GM18951 (cell line): ENCODE results near the gene NLK.
"Not testable (repeated sequence)": the region's sequence is repeated elsewhere in the genome, so short reads cannot be mapped to it uniquely, and the experiment has no call there.

ENCODE experiments used
- POLR2A ChIP-seq: IDR thresholded peaks from 4 replicates; pipeline ENCODE4 v1.6.1; 2011; ENCODE audit warnings: mild to moderate bottlenecking; ENCODE audit not compliant: insufficient read length, insufficient read depth; ENCODE audit errors: extremely low read depth
- in situ Hi-C: fragments of 300-500 bp; cut with MboI; formaldehyde crosslinking; loops from one replicate; pipeline ENCODE4 v1.12.0; 2022; ENCODE audit warnings: low sequenced_read_pairs, mixed read lengths, inconsistent platforms; ENCODE audit not compliant: unreplicated experiment

NLK gene

DNA sequence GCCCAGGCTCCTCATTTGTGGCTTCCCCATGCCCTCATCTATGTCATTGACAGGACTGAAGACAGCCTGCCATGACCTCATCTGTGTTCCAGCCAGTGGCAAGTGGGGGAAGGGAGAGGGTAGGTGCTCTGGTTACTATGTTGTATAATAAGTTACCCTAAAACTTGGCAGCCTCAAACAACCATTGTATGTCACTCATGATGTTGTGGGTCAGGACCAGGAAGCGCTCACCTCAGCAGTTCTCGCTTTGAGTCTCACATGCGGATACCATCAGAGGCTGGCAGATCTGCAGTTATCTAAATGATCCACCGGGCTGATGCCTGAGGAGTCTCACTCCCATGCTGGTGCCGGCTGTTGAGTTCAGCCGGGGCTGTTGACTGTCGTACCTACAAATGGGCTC lies 187.5 kb downstream of the NLK start:
- TF ChIP-seq POLR2A, result no peak
- in situ Hi-C loops, result no loop called here

DNA sequence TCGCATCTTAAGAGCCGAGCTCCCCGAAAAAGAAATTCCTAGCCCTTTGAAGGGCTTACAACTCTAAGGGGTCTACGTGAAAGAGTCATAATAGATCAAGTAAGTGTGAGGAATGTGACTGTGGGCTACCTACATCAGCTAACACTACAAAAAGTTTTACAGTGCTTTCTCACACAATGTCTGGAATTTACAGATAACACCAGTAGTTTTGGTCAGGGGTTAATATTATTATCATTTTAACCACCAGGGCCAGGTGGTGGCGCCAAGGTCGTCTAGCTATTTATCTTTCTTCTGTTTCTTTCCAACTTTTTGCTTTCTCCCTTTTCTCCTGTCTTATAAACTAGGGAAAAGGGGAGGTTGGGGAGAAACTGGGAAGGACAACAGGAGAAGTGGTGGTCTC lies 188.1 kb downstream of the NLK start:
- in situ Hi-C loops, result not testable (repeated sequence)

DNA sequence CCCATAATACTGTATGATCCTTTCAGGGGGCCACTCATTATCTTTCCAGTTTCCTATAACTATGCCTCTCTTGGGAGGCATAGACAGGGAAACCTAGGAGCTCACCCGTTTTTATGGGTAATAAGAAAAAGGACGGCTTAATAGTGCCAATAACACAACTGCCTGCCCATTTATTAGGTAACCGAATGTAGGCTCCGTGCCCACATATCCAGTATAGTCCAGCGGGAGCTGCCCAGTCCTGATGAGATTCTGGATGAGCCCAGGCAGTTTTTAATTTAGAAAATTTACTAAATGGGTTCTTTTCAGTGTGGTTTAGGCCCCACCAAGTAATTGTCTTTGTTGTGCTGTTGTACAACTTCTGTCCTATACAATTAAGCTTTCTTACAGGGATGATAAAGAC lies 189.1 kb downstream of the NLK start:
- in situ Hi-C loops, result not testable (repeated sequence)

DNA sequence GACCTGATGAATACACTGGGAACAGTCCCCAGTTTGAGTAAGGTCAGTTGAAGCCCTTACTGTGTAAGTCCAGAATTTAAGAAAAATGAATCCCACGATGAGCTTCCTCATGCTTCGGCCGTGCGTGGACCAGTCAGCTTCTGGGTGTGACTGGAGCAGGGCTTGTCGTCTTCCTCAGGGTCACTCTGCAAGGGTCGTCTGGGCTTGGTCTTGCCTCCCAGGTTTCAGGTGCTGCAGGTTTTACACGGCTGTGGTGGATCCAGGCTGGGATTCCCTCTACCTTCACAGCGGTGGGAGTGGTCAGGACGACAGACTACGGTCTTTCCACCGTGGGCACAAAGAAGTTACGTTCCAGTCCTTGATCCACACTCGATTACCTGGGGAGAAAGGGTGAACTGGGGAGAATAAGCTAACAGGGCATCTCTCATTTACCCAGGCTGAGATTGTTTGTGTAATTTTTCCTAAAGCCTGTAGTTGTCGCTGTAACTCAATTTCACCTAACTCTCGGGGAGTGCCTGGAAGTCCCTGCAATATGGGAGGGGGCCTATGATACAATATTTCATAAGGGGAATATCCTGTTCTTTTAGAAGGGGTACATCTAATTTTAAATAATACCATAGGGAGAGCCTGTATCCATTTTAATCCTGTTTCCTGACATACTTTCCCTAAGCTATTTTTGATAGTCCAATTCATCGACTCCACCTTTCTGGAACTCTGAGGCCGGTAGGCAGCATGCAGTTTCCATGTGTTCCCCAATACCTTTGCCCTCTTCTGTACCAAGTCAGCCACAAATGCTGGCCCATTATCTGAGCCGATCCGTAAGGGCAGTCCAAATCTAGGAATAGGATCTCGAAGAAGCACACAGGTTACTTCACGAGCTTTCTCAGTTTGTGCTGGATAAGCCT lies 190.7 kb downstream of the NLK start:
- in situ Hi-C loops, result not testable (repeated sequence)

DNA sequence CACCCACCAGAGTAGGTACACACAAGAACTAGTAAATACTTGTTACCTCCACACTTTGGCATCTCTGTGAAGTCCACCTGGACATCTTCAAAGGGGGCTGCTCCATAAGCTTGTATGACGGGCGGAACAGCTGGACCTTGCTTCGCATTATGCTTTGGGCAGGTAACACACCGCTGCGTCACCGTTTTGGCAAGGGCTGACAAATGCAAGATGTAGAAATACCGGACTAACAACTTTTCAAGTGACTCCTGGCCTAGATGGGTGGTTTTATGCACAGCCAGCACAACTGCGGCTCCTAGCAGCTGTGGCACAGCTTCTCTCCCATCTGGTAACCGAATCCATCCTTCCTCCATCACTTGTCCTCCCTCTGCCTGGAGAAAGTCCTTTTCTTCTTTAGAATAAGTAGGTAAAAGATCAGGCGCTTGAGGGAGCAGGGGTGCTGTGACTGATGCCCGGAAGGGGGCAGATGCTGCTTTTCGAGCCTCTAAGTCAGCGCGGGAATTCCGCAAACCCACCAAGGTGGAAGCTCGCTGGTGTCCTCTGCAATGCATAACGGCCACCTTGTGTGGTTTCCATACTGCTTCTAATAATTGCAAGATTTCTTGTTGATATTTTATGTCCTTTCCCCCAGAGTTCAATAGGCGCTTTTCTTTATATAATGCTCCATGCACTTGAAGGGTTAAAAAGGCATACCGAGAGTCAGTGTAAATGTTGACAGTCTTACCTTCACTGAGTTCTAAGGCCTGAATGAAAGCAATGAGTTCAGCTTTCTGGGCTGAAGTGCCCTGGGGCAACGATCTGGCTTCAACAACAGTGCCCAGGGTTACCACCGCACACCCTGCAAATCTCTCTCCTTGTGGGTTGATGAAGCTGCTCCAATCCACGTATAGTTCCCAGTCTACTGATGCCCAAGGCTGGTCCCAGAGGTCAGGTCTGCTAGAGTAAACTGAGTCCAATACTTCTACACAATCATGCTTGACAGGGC lies 191.7 kb downstream of the NLK start:
- in situ Hi-C loops, result not testable (repeated sequence)

DNA sequence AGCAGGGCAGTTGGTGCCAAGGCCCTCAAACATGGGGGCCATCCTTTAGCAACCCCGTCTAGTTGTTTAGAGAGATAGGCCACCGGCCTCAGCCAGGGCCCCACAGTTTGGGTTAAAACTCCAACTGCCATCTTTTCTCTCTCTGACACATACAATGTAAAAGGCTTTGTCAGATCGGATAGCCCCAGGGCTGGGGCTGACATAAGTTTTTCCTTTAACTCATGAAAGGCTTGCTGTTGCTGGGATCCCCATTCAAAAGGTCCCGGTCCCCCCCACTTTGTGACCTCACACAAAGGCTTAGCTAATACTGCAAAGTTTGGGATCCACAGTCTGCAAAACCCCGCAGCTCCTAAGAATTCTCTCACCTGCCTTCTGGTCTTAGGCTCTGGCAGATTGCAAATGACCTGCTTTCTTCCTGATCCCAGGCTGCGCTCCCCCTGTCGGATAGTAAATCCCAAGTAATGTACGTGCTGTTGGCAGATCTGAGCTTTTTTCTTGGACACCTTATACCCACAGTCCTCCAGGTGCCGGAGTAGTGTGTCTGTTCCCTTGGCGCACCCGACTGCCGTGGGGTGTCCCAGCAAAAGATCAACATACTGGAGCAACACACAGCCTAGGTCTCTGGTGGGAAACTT lies 192.7 kb downstream of the NLK start:
- in situ Hi-C loops, result not testable (repeated sequence)

DNA sequence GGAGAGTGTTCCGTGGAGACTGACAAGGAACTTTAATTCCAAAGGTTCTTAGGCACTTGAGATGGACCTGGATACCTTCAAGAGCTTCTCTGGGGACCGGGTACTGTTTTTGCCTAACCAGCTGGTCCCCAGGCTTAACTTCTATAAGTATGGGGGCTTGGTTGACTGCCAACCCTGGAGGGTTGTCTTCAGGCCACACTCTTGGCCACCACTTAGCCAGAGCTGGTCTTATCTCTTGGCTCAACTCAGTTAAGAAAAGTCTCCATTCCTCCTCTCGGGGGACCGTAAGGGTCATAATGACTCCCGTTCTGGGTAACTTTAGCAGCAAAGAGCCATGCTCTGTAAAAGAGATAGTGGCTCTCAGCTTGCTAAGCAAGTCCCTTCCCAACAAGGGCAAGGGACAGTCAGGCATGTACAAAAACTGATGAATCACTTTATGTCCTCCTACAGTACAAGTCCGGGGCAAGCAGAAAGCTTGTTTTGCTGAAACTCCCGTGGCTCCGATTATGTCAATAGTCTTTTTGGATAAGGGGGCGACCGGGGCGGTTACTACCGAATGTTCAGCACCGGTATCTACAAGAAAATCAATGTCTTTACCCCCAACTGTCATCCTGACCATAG lies 193.7 kb downstream of the NLK start:
- in situ Hi-C loops, result not testable (repeated sequence)

DNA sequence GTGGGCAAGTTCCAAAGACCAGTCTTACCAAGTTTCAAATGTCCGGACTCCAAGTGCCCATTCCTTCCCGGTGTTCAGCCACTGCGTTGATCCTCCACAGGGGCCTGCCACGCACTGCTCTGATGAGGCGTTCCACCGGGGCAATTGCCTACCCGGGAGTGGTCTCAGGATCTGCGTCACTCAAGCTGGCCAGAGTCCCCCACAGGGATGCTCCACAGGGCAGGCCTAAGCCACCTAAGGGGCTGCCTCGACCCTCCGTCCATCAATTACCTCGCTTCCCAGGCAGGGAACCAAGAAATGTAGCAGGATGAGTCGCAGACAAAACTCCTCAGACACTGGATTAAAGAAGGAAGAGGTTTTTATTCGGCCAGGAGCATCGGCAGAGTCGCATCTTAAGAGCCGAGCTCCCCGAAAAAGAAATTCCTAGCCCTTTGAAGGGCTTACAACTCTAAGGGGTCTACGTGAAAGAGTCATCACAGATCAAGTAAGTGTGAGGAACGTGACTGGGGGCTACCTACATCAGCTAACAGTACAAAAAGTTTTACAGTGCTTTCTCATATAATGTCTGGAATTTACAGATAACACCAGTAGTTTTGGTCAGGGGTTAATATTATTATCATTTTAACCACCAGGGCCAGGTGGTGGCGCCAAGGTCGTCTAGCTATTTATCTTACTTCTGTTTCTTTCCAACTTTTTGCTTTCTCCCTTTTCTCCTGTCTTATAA lies 196.2 kb downstream of the NLK start:
- in situ Hi-C loops, result not testable (repeated sequence)

DNA sequence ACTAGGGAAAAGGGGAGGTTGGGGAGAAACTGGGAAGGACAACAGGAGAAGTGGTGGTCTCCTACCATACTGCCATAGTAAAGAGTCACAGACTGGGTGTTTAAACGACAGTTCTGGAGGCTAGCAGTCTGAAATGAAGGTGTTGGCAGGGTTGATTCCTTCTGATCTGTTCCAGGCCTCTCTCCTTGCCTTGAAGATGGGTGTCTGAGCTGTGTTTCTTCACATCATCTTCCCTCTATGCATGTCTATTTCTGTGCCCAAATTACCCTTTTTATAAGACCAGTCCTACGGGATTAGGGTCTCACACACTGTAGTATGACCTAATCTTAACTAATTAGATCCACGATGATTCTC lies 196.8 kb downstream of the NLK start:
- TF ChIP-seq POLR2A, result no peak
- in situ Hi-C loops, result no loop called here

DNA sequence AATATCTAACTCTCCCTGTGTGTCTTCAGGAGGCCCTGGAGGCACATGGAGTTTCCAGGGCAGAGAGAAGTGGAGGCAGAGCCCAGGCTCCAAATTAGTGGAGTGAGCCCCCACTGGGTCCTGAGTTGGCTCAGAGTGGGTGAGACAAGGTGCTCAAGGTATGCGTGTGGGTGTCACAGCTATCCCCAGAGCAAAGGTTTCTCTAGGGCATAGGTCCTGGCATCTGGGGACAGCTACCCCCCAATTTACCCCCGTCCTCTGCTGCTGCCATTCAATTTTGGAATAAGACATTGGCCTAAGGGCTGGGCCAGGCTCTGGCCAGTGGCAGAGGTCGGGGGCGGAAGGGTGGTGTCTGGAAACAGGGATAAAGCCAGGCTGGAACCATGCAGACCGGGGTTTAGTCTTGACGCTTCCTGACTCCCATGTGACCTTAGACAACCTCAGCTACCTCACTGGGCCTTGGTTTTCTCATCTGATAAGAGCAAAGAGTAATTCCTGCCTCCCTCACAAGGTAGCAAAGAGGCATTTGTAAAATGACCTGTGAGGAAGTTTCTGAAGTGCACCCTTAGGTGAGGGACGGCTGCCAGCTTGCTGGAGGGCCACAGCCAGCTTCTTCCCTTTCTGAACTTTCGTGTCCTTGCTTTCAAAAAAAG lies 198.3 kb downstream of the NLK start:
- in situ Hi-C loops, result no loop called here
- no peak for TF ChIP-seq POLR2A

DNA sequence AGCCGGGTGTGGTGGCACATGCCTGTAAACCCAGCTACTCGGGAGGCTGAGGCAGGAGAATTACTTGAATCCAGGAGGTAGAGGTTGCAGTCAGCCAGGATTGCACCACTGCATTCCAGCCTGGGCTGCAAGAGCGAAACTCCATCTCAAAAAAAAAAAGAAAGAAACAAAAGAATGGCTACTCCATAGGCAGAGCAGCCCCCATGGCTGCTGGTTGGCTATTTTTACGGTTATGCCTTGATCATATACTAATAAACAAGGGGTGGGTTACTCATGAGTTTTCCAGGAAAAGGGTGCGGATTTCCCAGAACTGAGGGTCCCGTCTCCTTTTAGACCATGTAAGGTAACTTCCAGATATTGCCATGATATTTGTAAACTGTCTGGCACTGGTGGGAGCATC lies 200.3 kb downstream of the NLK start:
- TF ChIP-seq POLR2A, result no peak
- in situ Hi-C loops, result no loop called here

DNA sequence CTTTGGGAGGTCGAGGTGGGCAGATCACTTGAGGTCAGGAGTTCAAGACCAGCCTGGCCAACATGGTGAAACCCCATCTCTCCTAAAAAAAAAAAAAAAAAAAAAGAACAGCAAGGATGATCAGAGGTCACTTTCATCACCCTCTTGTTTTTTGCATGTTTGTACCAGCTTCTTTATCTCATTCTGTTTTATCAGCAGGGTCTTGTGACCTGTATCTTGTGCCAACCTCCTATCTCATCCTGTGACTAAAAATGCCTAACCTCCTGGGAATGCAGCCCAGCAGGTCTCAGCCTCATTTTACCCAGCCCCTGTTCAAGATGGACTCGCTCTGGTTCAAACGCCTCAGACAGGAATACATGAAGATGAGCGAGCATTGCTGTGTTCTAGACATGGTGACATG lies 200.8 kb downstream of the NLK start:
- in situ Hi-C loops, result not testable (repeated sequence)

DNA sequence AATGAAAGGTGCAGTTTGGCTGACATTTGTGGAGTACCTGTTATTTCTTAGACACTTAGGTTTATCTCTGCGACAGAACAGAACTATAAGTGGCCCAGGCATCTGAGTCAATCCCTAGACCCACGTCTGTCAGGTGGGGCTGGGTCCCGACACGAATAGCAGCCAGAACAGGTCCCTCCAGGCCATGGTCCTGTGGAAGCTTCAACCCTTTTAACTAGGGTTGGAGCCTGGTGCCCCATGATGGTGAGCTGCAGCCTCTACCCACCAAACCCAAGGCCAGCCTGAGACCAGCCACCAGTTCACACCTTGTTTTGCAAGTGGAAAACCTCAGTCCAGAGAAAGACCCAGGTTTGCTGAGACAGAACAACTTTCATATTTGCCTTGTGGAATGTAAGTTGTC lies 202.0 kb downstream of the NLK start:
- no peak for TF ChIP-seq POLR2A
- in situ Hi-C loops, result no loop called here
